Common myeloid progenitor, CD34-positive (primary cell): ENCODE measurements around the gene RFPL2.
"Not testable (repeated sequence)": the region's sequence is repeated elsewhere in the genome, so short reads cannot be mapped to it uniquely, and the experiment has no call there.

Experiments
- CTCF ChIA-PET: fragments of 350-600 bp; sonication (Branson Sonifier 250); formaldehyde crosslinking; loops from one replicate; lab custom pipeline; 2021; ENCODE audit warnings: antibody characterized with exemption; lab: Charles Lee
- POLR2A ChIA-PET: fragments of 350-600 bp; sonication (Branson Sonifier 250); formaldehyde crosslinking; loops from one replicate; lab custom pipeline; 2021; ENCODE audit warnings: antibody characterized with exemption; lab: Charles Lee
- DNase-seq, 3 donors: peaks; one replicate each; pipeline versions ENCODE4 v3.0.0 to v3.0.0-alpha.2; 2013
- H3K27ac ChIP-seq, 2 experiments: 1 replicate in 1 of 2; 2 replicates in 1 of 2; pipeline ENCODE4 v1.7.0; 2013; ENCODE audit warnings: inconsistent platforms in 2 of 2, low read length in 2 of 2, mild to moderate bottlenecking in 2 of 2, low read depth in 1 of 2, moderate library complexity in 1 of 2; ENCODE audit not compliant: severe bottlenecking in 2 of 2, insufficient read depth in 1 of 2, poor library complexity in 1 of 2
- H3K27me3 ChIP-seq, 5 experiments: replicated peaks in 2 of 5; 1 replicate in 3 of 5; 2 replicates in 2 of 5; pipeline versions ENCODE4 v1.6.1 to v1.7.0; 2013; ENCODE audit warnings: low read length in 4 of 5, mild to moderate bottlenecking in 2 of 5, moderate library complexity in 2 of 5, inconsistent platforms in 1 of 5; ENCODE audit not compliant: insufficient read depth in 5 of 5, control insufficient read depth in 4 of 5
- H3K36me3 ChIP-seq, 4 experiments: 1 replicate in 2 of 4; 2 replicates in 2 of 4; pipeline versions ENCODE4 v1.6.1 to v1.7.0; 2013; ENCODE audit warnings: low read length in 3 of 4, control low read depth in 1 of 4, mild to moderate bottlenecking in 1 of 4; ENCODE audit not compliant: control insufficient read depth in 4 of 4, insufficient read depth in 4 of 4
- H3K4me1 ChIP-seq, 4 experiments: 1 replicate in 3 of 4; 2 replicates in 1 of 4; pipeline versions ENCODE4 v1.6.1 to v1.7.1; 2013; ENCODE audit warnings: low read length in 3 of 4, mild to moderate bottlenecking in 3 of 4, control low read depth in 1 of 4, inconsistent platforms in 1 of 4, moderate library complexity in 1 of 4; ENCODE audit not compliant: control insufficient read depth in 4 of 4, insufficient read depth in 4 of 4; ENCODE audit errors: control extremely low read depth in 1 of 4
- H3K4me3 ChIP-seq, 7 experiments: 1 replicate in 4 of 7; 2 replicates in 3 of 7; pipeline versions ENCODE4 v1.5.1 to v1.7.0; 2013; ENCODE audit warnings: mild to moderate bottlenecking in 7 of 7, low read length in 6 of 7, moderate library complexity in 6 of 7, inconsistent platforms in 2 of 7, low read depth in 2 of 7, control low read depth in 1 of 7; ENCODE audit not compliant: insufficient read depth in 4 of 7, control insufficient read depth in 1 of 7; ENCODE audit errors: extremely low read depth in 1 of 7
- H3K9me3 ChIP-seq, 5 experiments: 1 replicate in 4 of 5; 2 replicates in 1 of 5; pipeline versions ENCODE4 v1.6.1 to v1.7.1; 2013; ENCODE audit warnings: low read length in 4 of 5, mild to moderate bottlenecking in 2 of 5, inconsistent platforms in 1 of 5, low read depth in 1 of 5, moderate library complexity in 1 of 5; ENCODE audit not compliant: control insufficient read depth in 4 of 5, insufficient read depth in 2 of 5; ENCODE audit errors: control extremely low read depth in 1 of 5
- WGBS: methylation state at CpG from one replicate; pipeline ENCODE4 v1.1.5; 2013; ENCODE audit not compliant: insufficient coverage; 5-methylcytosine and 5-hydroxymethylcytosine counted together

Gene RFPL2

DNA sequence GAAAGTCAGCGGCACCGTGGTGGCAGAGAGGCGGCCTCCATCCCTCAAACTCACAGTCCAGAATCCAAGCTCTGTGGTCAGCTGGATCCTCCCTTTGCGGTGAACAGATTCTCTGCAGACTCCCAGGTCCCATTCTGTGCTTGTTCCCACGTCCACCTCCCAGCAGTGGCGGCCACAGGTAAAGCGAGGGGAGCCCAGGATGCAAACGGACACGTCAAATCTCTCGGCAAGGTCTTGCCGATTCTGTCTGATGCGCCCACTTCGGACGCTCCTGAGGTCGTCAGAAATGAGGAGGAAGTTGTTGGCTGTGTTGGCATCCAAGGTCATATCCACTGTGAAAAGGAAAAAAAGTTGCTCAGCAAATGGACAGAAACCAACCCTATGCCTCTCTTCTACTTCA lies 13.9 kb downstream of the RFPL2 start:
- H3K9me3 ChIP-seq, H3K27ac ChIP-seq, DNase-seq, CTCF ChIA-PET, H3K27me3 ChIP-seq, H3K4me1 ChIP-seq, POLR2A ChIA-PET, H3K36me3 ChIP-seq, H3K4me3 ChIP-seq: not testable (repeated sequence)
- WGBS: 90% methylated on average over 12 of the region's 15 CpGs

DNA sequence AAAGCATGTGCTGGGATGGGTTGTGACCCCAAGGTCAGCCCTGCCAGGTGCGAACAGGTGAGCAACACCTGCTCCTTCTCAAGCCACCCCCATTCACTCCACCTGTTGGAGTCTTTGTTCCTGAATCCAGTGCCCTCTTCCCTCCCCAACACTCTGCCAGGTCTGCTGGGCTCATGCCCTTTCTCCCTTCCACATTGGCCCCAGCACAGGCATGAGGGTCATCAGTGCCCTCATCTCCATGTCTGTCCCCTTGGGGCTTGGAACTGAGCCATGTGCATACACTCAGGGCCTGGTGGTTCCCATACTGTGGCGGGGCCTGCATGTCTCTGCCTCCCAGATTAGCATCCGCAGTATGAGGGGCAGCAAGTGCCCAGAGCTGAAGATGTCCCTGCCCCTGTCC lies 19.1 kb downstream of the RFPL2 start:
- ChIA-PET POLR2A (no interaction called here), CTCF (no interaction called here)
- H3K36me3 ChIP-seq: no peaks in the 10 kb centered on the region
- H3K4me3 ChIP-seq: no peak overlapping the region
- WGBS: 100% methylated on average over 2 of the region's 3 CpGs
- DNase-seq: no peak
- H3K4me1 ChIP-seq: no peaks in the 10 kb centered on the region
- H3K27me3 ChIP-seq: peaks cover 0 to 7% (median 3%) of the 10 kb centered on the region in 5 experiments
- H3K9me3 ChIP-seq: no peaks in the 10 kb centered on the region
- H3K27ac ChIP-seq: no peak overlapping the region

DNA sequence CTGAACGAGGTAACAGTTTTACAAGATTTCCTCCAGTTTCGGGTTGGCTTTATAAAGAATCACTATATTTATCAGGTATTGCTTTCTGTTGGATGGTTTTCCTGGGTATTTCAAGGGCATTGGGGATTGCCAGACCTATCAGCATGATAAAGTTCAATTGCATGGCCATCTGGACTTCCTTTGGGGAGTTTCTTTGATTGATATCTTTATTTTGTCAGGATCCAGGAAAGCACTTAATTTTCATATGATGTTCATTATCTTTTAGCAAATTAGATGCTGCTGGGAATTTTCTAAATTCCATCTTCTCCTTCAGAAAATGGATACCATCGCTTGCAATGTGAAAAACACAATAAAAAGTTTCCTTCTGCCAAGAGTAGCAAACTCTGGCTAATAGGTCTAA lies 21.2 kb downstream of the RFPL2 start:
- 100% methylated on average over 1 of the region's 3 CpGs for WGBS
- DNase-seq: no peak
- ChIA-PET CTCF (no interaction called here), POLR2A (no interaction called here)
- Histone ChIP-seq H3K27ac (no peak overlapping the region), H3K9me3 (no peaks in the 10 kb centered on the region), H3K4me3 (no peak overlapping the region), H3K4me1 (no peaks in the 10 kb centered on the region), H3K27me3 (peaks cover 0 to 20% (median 10%) of the 10 kb centered on the region in 5 experiments), H3K36me3 (no peaks in the 10 kb centered on the region)

DNA sequence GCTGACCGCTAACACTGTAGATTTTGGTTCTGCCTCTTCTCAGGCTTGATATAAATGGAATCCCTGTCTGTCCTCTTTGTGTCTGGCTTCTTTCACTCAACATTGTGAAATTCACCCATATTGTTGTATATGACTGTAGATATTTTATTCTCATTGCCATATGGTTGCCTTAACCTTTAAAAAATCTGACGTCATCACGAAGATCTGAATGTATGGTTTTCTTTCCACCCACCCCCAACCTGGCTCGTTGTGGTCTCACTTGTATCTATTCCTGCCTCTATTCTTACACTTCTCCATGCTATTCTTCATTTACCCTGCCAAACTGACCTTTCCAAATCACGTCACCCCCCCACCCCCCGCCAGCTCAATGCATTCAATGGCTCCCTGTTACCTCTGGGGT lies 23.8 kb downstream of the RFPL2 start:
- DNase-seq: no peak
- ChIA-PET POLR2A (no interaction called here), CTCF (no interaction called here)
- peaks cover 0 to 3% (median 2%) of the 10 kb centered on the region in 4 experiments for H3K4me1 ChIP-seq
- H3K27me3 ChIP-seq: peaks cover 2 to 43% (median 21%) of the 10 kb centered on the region in 5 experiments
- H3K4me3 ChIP-seq: no peak overlapping the region
- no peak overlapping the region for H3K27ac ChIP-seq
- peaks cover 0 to 8% (median 7%) of the 10 kb centered on the region in 5 experiments for H3K9me3 ChIP-seq
- H3K36me3 ChIP-seq: no peaks in the 10 kb centered on the region
- 92% methylated on average over 5 of the region's 6 CpGs for WGBS

DNA sequence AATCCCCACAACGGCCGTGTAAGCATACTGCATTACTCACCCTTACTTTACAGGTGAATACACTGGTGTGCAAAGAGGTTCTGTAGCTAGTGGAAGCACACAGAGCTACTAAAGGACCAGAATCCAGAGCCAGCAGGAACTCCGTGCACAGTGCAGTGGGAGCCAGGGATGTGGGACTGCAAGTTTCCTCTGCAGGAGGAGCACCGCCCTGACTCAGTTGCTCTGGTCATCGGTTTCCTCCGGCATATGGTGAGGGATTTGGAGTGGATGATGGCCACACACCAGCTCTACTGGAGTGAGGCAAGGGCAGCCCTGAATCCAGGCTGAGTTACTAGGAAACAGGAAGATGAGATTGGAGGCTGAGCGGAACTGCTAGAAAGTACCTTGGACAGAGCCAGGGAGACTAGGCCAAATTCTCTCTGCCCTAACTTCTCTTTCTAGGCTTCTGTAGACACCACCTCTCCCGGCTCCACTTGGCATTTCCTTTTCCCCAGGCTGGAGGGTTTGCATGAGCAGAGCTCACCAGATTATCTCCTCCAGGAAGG lies 27.6 kb downstream of the RFPL2 start:
- Histone ChIP-seq H3K4me1 (peaks cover 0 to 10% (median 7%) of the 10 kb centered on the region in 4 experiments), H3K9me3 (peaks cover 0 to 8% (median 7%) of the 10 kb centered on the region in 5 experiments), H3K27ac (no peak overlapping the region), H3K4me3 (no peak overlapping the region), H3K27me3 (peaks cover 2 to 67% (median 28%) of the 10 kb centered on the region in 5 experiments), H3K36me3 (no peaks in the 10 kb centered on the region)
- ChIA-PET CTCF (no interaction called here), POLR2A (no interaction called here)
- peak in 1 of 3 donors; percentile 7 for DNase-seq
- 94% methylated on average over 3 of the region's 8 CpGs for WGBS

DNA sequence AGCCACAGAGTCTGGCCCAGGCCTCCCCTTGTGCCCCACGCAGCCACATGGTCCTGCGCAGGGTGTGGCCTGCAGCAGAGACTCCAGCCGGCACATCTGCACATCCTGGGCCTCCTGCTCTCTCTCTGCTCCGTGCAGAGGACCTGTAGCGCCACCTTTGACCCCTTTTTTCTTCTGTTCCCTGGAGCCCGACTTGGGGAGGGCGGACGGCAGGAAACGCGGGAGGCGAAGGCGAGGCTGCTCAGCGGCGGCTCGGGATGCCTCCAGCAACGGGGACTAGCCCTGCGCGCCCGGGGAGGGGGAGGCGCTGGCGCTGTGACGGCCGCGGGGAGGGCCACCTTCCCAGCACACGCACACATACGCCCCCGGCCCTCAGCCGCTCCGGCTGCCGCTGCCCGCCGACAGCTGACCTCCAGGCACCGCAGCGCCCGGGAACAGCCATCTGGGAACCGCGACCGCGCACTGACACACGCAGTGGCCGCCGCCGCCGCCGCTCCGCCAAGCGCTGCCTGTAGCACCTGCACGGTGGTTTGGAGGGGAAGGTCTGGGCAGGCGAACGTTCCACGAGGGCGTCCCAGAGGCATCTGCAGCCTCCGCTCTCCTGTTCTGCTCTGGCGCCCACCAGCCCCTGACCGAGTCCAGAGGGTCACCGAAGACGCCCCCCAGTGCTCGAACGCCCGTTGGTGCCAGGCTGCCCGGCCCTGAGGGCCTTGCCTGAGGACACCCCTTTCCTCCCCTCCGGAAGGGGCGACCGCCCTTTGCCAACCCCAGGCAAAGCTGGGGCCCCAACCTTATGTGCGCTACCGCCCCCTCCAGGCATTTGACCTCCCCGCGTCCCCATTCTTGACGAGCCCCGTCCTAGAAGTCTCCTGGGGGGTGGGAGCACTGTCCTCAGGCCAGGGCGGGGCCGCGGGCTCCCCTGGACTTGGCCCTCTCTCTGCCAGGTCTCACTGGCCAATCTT lies 28.9 kb downstream of the RFPL2 start:
- ChIA-PET POLR2A (no interaction called here), CTCF (no interaction called here)
- 6% methylated on average over 54 of the region's 73 CpGs for WGBS
- peak in 2 of 3 donors; percentile 14 to 35 for DNase-seq
- Histone ChIP-seq H3K27ac (no peak overlapping the region), H3K27me3 (peaks cover 2 to 67% (median 25%) of the 10 kb centered on the region in 5 experiments), H3K4me3 (peak overlapping the region in 3 of 7 experiments; percentile 43 to 60 (median 48)), H3K9me3 (peaks cover 0 to 8% (median 7%) of the 10 kb centered on the region in 5 experiments), H3K4me1 (peaks cover 0 to 10% (median 7%) of the 10 kb centered on the region in 4 experiments), H3K36me3 (no peaks in the 10 kb centered on the region)

DNA sequence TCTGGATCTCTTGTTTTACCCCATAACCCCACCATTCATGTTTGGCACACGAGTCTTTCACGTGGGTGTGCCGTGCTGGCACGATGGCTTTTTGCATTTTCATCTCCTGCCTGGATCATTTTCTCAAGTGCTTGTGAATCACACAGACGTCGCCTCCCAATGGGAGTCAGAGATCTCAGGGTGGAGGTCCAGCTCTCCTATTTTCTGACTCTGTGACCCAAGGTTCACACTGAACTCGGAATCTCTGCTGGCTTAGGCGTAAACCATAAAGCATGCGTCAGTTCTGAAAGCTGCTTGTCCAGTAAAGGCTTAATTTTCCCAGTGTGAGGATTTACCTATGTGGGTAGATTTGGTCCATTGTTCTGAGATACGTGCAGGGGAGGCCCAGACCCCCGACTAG lies 29.8 kb downstream of the RFPL2 start:
- Histone ChIP-seq H3K27ac (no peak overlapping the region), H3K36me3 (no peaks in the 10 kb centered on the region), H3K27me3 (peaks cover 2 to 61% (median 21%) of the 10 kb centered on the region in 5 experiments), H3K9me3 (peaks cover 0 to 8% (median 7%) of the 10 kb centered on the region in 5 experiments), H3K4me1 (peaks cover 0 to 10% (median 7%) of the 10 kb centered on the region in 4 experiments), H3K4me3 (no peak overlapping the region)
- 96% methylated on average over 11 of the region's 11 CpGs for WGBS
- ChIA-PET CTCF (no interaction called here), POLR2A (no interaction called here)
- DNase-seq: no peak
